Stimulated activated naive CD8-positive, alpha-beta T cell treated with anti-CD3 and anti-CD28 coated beads, Interleukin-15, Interleukin-2, amounts not matched to agents 100 ng/mL and 50 ng/mL, for 24 hours (primary cell): Measurements from ENCODE around the gene ADAMTS3.

Experiments
- H3K27ac Mint-ChIP-seq: one replicate; pipeline ENCODE4 v1.8.0; 2021; ENCODE audit warnings: mild to moderate bottlenecking, mixed read lengths
- H3K27me3 Mint-ChIP-seq: one replicate; pipeline ENCODE4 v1.8.0; 2021; ENCODE audit warnings: mixed read lengths
- H3K36me3 Mint-ChIP-seq: one replicate; pipeline ENCODE4 v1.8.0; 2021; ENCODE audit warnings: low read depth, mixed read lengths
- H3K4me1 Mint-ChIP-seq: one replicate; pipeline ENCODE4 v1.8.0; 2021; ENCODE audit warnings: low read depth, mixed read lengths
- H3K4me3 Mint-ChIP-seq: one replicate; pipeline ENCODE4 v1.8.0; 2021; ENCODE audit warnings: mild to moderate bottlenecking, mixed read lengths
- H3K9me3 Mint-ChIP-seq: one replicate; pipeline ENCODE4 v1.8.0; 2021; ENCODE audit warnings: mixed read lengths

ADAMTS3 gene

DNA sequence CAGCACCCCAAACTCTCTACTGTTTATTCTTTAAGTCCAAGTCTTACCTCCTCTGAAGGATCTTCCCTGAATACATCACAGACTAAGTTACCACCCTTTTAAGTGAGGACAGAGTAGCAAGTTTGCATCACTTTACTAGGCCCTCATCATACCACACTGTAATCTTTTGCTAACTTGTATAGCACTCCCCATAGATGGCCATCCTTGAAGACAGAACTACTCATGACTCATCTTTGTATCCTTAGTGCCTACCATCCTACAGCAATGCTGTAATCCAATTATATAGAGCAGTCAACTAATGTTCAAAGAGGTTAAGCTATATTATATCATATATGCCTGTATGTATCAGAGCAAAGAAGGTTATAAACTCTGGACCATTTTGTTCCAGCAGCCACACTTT, 101.4 kb downstream of the ADAMTS3 start:
- no peaks in the 10 kb centered on the region for H3K36me3 Mint-ChIP-seq
- no peak overlapping the region for H3K4me3 Mint-ChIP-seq
- no peaks in the 10 kb centered on the region for H3K27me3 Mint-ChIP-seq
- no peak overlapping the region for H3K27ac Mint-ChIP-seq
- no peaks in the 10 kb centered on the region for H3K9me3 Mint-ChIP-seq
- H3K4me1 Mint-ChIP-seq, result no peaks in the 10 kb centered on the region

DNA sequence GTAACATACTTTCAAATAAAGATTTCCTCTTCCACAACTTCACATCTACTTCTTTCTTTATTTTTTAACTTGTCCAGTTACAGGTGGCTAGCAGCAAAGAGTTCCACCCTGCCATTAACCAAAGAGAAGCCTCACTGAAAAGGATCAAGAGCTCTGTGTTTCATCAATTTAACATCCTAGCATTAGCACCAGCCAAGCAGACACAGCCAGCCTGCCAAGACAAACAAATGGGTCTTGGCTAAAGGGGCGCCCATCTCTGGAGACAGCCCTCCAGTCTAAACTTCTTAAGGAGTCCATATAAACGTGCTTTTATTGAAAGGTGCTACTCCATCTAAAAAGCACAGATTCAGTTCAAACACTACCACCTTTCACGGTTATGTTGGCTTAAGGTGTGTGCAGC, 105.3 kb downstream of the ADAMTS3 start:
- Mint-ChIP-seq H3K9me3 (no peaks in the 10 kb centered on the region), H3K4me1 (no peaks in the 10 kb centered on the region), H3K27ac (no peak overlapping the region), H3K36me3 (no peaks in the 10 kb centered on the region), H3K4me3 (no peak overlapping the region), H3K27me3 (no peaks in the 10 kb centered on the region)

DNA sequence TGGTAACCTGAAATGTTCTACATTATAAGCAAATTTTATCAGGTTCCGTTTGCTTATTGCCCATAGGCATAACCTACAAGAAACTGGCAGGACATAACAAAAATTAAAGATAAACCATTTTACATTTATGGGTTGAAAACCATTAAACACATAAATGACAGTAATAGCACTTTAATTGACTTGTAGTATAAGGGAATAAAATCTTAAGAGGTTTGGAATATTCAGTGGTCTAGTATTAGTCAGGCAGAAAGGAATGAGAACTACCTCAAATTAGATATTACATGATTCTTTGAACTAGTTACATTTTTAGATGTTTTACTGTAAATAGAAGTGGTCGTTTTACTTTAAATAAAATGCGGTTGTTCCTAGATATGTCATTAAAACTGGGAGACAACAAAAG, 111.9 kb downstream of the ADAMTS3 start:
- no peaks in the 10 kb centered on the region for H3K9me3 Mint-ChIP-seq
- H3K36me3 Mint-ChIP-seq, result no peaks in the 10 kb centered on the region
- no peaks in the 10 kb centered on the region for H3K27me3 Mint-ChIP-seq
- H3K4me3 Mint-ChIP-seq, result no peak overlapping the region
- H3K4me1 Mint-ChIP-seq, result no peaks in the 10 kb centered on the region
- no peak overlapping the region for H3K27ac Mint-ChIP-seq

DNA sequence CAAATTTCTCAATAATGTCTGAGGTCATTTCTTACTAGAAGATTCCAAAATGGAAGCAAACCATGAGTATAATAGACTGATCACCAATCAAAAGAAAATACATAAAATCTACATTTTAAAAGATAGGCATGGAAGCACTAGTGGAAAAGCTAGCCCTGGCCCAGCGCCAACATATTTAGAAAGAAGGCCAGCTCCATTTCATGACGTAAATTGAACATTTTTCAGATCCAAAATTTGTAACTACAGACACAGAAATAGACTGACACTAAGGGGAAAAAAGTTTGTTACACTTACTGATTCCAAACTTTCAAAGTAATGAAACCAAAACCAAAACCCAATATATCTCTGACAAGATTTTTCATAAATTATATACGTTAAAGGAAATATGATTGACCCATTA, 117.7 kb downstream of the ADAMTS3 start:
- Mint-ChIP-seq H3K9me3 (no peaks in the 10 kb centered on the region), H3K4me1 (no peaks in the 10 kb centered on the region), H3K27me3 (no peaks in the 10 kb centered on the region), H3K27ac (no peak overlapping the region), H3K36me3 (no peaks in the 10 kb centered on the region), H3K4me3 (no peak overlapping the region)

DNA sequence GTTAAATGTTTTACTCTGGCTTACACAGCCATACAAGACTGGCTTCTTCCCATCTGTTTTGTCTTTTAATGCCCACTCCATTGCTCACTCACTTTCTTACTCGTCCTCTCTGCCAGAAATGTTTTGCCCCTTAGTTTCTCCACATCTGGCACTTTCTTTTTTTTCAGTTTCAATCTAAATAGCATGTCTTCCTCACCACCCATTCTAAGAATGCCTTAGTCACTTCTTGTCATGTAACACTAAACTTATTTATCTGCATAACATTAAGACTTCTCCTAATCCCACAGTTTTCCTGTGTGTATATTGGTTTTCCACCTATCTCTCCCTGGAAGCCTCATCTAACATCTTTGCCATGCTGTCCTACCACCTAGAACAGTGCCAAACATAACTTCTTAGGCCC, 119.3 kb downstream of the ADAMTS3 start:
- no peaks in the 10 kb centered on the region for H3K36me3 Mint-ChIP-seq
- H3K27me3 Mint-ChIP-seq, result no peaks in the 10 kb centered on the region
- H3K4me1 Mint-ChIP-seq, result no peaks in the 10 kb centered on the region
- H3K9me3 Mint-ChIP-seq, result no peaks in the 10 kb centered on the region
- no peak overlapping the region for H3K4me3 Mint-ChIP-seq
- no peak overlapping the region for H3K27ac Mint-ChIP-seq

DNA sequence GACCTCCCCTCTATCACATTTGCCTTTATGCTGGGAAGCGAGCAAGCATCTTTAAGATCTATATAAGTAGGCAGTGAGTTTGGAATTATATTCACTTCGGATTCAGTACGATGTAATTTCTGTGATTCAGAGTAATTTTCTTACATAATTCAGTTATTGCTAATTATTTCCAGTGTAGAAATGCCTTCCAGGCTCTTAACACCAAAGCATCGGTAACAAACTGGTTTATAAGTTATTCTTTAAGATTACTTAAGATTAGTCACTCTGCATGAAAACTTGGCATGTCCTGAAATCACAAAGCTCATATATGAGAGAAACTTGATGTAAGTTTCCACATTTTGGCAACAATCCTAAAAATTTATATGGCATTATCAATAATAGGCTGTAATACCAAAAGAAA, 120.8 kb downstream of the ADAMTS3 start:
- H3K4me1 Mint-ChIP-seq, result no peaks in the 10 kb centered on the region

DNA sequence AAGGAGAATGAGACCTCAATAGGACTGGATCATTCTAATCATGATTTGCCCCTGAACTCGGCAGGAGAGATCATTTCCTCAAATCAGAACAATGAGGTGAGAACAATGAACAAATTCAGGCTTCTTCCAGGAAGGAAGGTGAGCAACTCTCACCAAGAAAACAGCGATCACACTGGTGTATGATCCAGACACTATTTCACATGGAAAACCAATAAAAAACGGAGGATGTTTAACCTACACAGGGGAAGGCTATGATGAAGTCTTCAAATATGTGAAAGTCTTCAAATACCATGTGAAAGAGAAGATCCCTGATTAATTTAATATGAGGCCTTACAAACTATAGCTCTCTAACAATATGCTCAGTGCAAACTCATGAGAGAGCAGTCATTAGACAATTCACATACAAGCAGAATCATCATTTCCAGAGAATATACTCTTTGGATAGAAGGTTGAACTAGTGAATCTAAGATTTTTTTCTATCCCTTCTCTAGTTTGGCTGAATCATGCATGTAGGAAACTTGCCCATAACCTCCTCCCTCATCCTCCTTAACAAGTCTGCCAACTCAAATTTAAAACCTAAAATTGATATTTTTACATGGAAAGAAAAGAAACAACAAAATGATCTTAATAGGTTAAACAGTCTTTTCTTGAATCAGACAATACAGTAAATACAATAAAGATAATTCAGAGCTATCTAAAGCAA, 122.5 kb downstream of the ADAMTS3 start:
- no peaks in the 10 kb centered on the region for H3K36me3 Mint-ChIP-seq
- H3K4me1 Mint-ChIP-seq, result no peaks in the 10 kb centered on the region
- peaks cover 4% of the 10 kb centered on the region for H3K27me3 Mint-ChIP-seq
- no peak overlapping the region for H3K4me3 Mint-ChIP-seq
- no peaks in the 10 kb centered on the region for H3K9me3 Mint-ChIP-seq
- H3K27ac Mint-ChIP-seq, result no peak overlapping the region

More for the DNA sequence above, 120.8 kb downstream of the ADAMTS3 start:
- Mint-ChIP-seq H3K27ac (no peak overlapping the region), H3K36me3 (no peaks in the 10 kb centered on the region), H3K4me3 (no peak overlapping the region), H3K27me3 (peaks cover 4% of the 10 kb centered on the region), H3K9me3 (no peaks in the 10 kb centered on the region)

DNA sequence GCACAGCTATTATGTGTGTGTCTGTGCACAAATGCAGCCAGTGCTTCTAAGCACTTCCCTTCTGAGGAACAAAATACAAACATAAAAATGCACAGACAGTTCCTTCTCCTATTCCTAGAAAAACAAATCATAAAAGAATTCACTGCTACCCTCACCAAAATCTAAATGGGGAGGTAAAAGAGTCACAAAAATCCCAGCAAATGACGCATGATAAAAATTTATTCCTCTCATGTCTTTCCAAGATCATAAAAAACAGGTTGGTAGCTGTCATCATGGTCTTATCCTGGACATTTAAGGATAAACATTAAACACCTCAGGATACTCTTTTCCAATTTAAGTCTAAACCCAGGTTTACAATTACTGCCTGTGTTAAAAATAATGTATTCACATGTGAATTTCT, 124.9 kb downstream of the ADAMTS3 start:
- H3K27me3 Mint-ChIP-seq, result peaks cover 4% of the 10 kb centered on the region

DNA sequence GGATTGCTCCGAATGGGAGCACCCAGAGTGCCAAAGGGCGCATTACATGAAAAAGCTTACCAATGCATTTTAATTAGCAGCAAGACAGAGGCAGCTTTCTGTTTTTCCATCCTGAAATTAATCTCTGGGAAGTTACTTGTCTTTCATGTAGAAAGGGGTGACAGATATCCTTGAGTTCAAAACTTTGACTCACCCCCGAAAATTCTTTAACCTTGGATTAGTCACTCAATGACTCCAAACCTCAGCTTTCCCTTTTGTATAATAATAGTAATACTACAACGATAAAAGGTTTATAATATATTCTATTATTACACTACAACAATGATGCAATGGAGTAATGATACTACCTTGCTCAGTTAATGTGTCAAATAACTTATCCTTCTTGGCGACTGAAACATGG, 126.3 kb downstream of the ADAMTS3 start:
- peaks cover 4% of the 10 kb centered on the region for H3K27me3 Mint-ChIP-seq

More for the DNA sequence above, 124.9 kb downstream of the ADAMTS3 start:
- Mint-ChIP-seq H3K4me3 (no peak overlapping the region), H3K27ac (no peak overlapping the region), H3K36me3 (no peaks in the 10 kb centered on the region), H3K4me1 (no peaks in the 10 kb centered on the region), H3K9me3 (no peaks in the 10 kb centered on the region)

DNA sequence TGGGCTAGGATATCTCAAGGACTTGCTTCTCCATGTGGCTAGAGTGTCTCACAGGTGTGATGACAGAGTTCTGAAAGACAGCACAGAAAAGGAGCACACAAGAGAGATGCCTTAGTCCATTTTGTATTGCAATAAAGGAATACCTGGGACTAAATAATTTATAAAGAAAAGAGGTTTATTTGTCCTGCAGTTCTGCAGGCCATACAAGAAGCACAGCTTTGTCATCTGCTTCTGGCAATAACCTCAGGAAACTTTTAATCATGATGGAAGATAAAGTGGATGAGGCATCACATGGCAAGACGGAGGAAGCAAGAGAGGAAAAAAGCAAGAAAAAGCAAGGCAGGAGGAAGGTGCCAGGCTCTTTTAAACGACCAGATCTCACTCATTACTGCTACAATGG, 126.9 kb downstream of the ADAMTS3 start:
- no peak overlapping the region for H3K27ac Mint-ChIP-seq
- no peaks in the 10 kb centered on the region for H3K36me3 Mint-ChIP-seq
- H3K4me1 Mint-ChIP-seq, result no peaks in the 10 kb centered on the region
- no peaks in the 10 kb centered on the region for H3K9me3 Mint-ChIP-seq
- peaks cover 4% of the 10 kb centered on the region for H3K27me3 Mint-ChIP-seq
- H3K4me3 Mint-ChIP-seq, result no peak overlapping the region

More for the DNA sequence above, 126.3 kb downstream of the ADAMTS3 start:
- no peak overlapping the region for H3K4me3 Mint-ChIP-seq
- H3K36me3 Mint-ChIP-seq, result no peaks in the 10 kb centered on the region
- H3K4me1 Mint-ChIP-seq, result no peaks in the 10 kb centered on the region
- H3K27ac Mint-ChIP-seq, result no peak overlapping the region
- no peaks in the 10 kb centered on the region for H3K9me3 Mint-ChIP-seq

DNA sequence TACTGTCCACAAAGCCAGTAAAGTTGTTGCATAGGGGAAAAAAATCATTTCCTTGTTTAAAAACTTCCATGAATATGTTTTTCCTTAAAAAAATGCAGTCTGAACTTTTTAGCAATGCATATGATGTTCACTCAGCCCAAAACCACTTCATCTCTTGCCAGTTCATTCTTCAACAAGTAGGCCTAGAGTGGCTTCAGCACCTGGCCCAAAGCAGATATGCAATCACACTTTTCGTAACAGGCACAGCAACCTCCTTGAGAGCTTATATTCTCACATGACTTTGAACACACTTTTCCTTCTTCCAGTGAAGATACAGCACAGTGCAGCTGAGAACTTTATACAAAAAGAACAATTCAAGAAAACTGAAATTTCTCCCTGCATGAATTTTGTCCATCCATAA, 128.6 kb downstream of the ADAMTS3 start:
- Mint-ChIP-seq H3K9me3 (peaks cover 2% of the 10 kb centered on the region), H3K4me1 (no peaks in the 10 kb centered on the region), H3K36me3 (no peaks in the 10 kb centered on the region), H3K4me3 (no peak overlapping the region), H3K27me3 (peaks cover 4% of the 10 kb centered on the region), H3K27ac (no peak overlapping the region)

DNA sequence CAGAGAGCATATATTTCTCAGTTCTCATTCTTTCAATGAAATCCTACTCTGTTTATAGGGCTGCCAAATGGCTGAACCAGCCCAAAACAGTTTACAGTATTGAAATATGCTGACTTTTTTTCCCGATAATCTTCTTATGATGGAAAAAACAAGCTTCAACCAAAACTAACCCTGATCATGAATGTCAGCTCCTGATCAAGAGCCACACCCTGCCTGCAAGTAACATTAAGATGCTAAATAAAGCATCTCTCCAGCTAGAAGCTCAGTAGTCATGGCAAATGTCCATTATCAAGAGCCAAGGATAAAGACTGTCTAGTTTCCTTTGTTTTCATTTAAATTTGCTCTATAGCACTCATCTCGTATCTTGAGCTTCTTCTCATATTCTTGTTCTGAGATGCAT, 136.0 kb downstream of the ADAMTS3 start:
- Mint-ChIP-seq H3K4me3 (no peak overlapping the region), H3K27ac (no peak overlapping the region), H3K27me3 (no peaks in the 10 kb centered on the region), H3K36me3 (no peaks in the 10 kb centered on the region), H3K4me1 (no peaks in the 10 kb centered on the region), H3K9me3 (peaks cover 3% of the 10 kb centered on the region)

DNA sequence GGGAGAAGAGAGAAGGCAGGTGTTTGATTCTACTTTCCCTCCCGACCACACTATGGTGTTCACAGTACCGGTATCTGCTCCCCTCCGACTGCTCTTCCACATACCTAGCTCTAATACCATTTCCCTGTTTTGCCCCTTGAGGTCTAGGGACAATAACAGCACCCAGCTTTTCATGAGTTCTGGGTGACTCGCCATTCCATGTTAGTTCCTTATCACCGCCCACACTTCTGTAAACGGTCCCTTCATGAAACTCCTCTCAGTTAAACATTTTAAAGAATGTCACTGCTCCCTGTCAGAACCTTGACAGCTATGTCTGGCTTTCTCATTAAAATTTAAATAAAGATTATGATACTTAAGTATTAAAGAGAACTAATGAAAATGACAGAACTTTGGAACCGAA, 136.7 kb downstream of the ADAMTS3 start:
- Mint-ChIP-seq H3K27me3 (no peaks in the 10 kb centered on the region), H3K36me3 (no peaks in the 10 kb centered on the region), H3K27ac (no peak overlapping the region), H3K4me3 (no peak overlapping the region), H3K9me3 (peaks cover 3% of the 10 kb centered on the region), H3K4me1 (no peaks in the 10 kb centered on the region)

DNA sequence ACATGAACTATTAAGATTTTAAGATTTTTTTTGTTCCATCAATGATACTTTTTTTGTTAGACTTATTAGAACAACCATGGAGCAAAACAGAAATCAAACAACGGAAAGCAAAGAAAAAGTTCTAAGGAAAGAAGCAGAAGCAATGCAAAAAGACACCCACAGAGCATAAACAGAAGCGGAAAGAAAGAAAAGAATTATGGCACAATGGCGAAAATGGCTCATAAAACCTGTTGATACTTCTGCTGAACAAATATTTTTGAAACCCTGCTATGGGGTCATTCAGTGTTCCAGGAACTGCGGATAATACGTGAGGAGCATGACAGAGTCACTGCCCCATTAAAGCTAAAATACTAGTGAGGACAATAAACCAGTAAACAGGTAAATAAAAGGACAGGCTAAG, 138.0 kb downstream of the ADAMTS3 start:
- H3K4me1 Mint-ChIP-seq, result no peaks in the 10 kb centered on the region
- peaks cover 3% of the 10 kb centered on the region for H3K9me3 Mint-ChIP-seq
- no peak overlapping the region for H3K27ac Mint-ChIP-seq
- H3K27me3 Mint-ChIP-seq, result no peaks in the 10 kb centered on the region
- H3K36me3 Mint-ChIP-seq, result no peaks in the 10 kb centered on the region
- no peak overlapping the region for H3K4me3 Mint-ChIP-seq

DNA sequence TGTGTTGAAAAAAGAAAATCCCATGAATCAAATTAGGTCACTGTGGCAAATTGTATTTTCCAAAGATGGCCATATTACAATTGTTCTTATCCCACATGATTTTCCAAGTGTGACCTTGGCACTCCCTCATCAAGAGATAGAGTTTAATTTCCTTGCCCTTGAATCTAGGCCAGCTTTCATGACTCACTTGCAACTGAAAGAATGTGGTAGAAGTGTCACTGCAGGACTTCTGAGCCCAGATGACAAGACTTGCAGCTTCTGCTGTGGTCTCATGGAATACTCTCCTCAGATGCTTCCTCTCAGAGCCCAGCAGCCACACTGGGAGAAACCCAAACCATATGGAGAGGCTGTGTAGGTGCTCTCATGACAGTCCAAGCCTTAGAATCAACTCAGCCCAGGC, 139.0 kb downstream of the ADAMTS3 start:
- Mint-ChIP-seq H3K4me1 (no peaks in the 10 kb centered on the region), H3K27me3 (no peaks in the 10 kb centered on the region), H3K9me3 (no peaks in the 10 kb centered on the region), H3K4me3 (no peak overlapping the region), H3K27ac (no peak overlapping the region), H3K36me3 (no peaks in the 10 kb centered on the region)

DNA sequence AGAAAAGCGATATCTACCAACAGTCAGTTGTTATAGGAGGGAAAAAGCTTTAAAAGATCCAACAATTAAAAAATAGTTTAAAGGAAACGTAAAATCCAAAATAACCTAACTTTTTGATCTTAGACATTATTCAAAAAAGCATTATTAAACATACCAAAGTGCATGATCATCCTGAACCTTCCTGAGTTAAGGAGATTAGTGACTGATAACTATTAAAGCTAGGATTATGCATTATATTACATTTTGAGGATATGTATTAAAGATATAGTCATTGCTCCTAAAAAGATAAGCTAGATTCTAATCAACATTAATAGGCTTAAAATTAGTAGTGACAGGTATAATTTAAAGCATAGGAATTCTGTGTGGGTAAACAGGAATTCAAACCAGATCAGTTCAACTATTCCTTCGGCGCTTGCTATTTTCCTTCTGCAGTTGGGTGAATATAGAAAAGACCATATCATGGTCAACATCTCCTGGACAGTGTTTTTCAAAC, 139.6 kb downstream of the ADAMTS3 start:
- H3K27ac Mint-ChIP-seq, result no peak overlapping the region
- no peak overlapping the region for H3K4me3 Mint-ChIP-seq
- H3K36me3 Mint-ChIP-seq, result no peaks in the 10 kb centered on the region
- H3K9me3 Mint-ChIP-seq, result no peaks in the 10 kb centered on the region
- H3K27me3 Mint-ChIP-seq, result no peaks in the 10 kb centered on the region
- H3K4me1 Mint-ChIP-seq, result no peaks in the 10 kb centered on the region
